HG03139 (cell line): Measurements from ENCODE around the gene CDX1.

ENCODE experiments used
- ATAC-seq: cut with Tn5 transposase; IDR thresholded peaks from one replicate; pipeline ENCODE4 v1.9.1; 2021; ENCODE audit not compliant: unreplicated experiment

The CDX1 gene

GRCh38 chr5:150181766-150182545 is 15.4 kb downstream of the CDX1 start:
- no peak for ATAC-seq

DNA sequence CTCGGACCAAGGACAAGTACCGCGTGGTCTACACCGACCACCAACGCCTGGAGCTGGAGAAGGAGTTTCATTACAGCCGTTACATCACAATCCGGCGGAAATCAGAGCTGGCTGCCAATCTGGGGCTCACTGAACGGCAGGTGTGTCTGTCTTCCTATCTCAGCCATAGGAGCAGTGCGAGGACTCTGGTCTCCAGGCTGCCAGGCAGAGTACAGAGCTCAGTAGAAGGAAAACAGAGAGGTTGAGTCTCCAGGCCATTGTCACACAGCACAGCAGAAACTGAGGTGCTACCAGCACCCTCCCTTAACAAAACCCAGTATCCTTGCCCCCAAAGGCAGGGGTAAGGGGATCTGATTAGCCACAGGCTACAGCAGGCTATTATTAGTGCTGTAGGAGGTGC is 16.2 kb downstream of the CDX1 start:
- ATAC-seq, result no peak

DNA sequence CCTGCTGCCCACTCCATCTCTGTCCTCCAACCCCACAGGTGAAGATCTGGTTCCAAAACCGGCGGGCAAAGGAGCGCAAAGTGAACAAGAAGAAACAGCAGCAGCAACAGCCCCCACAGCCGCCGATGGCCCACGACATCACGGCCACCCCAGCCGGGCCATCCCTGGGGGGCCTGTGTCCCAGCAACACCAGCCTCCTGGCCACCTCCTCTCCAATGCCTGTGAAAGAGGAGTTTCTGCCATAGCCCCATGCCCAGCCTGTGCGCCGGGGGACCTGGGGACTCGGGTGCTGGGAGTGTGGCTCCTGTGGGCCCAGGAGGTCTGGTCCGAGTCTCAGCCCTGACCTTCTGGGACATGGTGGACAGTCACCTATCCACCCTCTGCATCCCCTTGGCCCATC is 16.9 kb downstream of the CDX1 start:
- ATAC-seq, result no peak

GRCh38 chr5:150184006-150184405 is 17.4 kb downstream of the CDX1 start:
- no peak for ATAC-seq

DNA sequence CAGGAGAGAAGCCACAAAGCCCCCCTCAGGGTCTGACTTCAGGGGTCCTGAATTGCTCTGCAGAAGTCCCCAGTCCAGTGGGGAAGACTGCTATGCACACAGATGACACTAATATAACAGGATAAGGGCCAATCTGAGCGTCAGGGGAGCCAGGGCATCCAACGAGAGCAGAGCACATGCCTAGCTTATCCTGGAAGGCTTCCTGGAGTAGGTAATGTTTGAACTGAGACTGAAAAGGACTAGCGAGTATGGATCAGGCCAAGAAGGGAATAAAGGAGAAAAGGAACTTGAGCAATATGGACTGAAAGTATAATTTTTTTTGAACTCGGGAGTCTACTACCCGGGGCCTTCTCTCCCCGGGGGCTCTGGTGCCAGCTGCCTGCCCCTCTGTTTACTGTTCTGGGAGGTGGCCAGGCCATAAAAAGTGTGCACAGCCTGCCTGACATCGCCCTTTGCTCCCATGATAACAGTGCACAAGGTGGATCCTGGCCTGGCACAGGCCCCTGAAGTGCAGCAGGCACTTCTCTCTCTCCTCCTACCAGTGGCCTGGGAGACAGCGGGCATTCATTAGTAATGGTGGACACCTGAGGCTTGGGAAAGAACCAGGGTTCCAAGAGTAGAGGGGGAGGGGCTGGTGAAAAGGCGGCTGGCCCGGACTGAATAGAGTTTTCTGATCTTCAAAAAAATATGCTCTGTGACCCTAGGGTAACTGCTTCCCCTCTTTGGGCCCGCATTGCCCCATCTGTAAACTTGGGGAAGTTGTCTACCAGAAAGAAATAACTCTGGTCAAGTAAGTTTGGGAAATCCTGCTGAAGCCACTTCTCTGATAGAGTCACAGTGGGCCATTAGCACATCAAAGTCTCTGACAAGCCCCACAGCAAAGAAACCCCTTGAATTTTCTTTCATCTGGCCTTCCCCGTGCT is 18.7 kb downstream of the CDX1 start:
- no peak for ATAC-seq

GRCh38 chr5:150186137-150186536 is 19.6 kb downstream of the CDX1 start:
- no peak for ATAC-seq

DNA sequence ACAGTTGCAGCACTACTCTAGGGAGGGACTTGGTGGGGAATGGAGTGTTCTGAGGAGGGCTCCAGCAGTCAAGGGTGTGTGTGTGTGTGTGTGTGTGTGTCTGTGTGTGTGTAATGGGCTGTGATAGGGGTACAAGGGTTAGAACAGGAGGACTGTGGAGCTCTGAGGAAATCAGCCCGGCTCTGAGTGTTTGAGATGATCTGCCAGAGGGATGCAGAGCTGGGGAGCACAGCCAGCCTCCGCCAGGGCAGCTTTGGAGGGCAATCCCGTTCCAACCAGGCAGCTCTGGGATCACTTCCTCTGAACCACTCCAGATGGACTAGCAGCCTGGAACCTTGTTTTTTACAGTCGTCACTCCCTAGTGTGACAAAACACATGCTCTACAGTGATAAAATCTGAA is 20.3 kb downstream of the CDX1 start:
- ATAC-seq, result no peak

GRCh38 chr5:150188146-150188842 is 21.7 kb downstream of the CDX1 start:
- ATAC-seq, result no peak

DNA sequence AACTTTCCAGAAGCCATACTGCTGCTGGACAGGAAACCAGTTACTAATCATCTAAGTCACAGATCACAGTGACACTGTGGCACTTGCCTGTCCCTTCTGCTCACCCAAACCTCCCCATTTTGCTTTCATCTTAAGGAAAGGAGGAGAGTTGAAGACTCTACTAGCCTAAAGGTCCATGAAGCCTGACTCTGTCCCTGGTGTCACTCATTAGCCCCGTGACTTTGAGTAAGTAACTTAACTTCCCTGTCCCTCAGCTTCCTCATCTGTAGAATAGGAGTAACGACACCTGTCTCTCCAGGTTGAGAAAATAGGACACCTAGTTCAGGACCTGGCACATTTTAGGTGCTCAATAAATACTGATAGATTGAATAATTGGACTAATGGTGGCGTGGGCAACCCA is 22.7 kb downstream of the CDX1 start:
- ATAC-seq, result no peak

DNA sequence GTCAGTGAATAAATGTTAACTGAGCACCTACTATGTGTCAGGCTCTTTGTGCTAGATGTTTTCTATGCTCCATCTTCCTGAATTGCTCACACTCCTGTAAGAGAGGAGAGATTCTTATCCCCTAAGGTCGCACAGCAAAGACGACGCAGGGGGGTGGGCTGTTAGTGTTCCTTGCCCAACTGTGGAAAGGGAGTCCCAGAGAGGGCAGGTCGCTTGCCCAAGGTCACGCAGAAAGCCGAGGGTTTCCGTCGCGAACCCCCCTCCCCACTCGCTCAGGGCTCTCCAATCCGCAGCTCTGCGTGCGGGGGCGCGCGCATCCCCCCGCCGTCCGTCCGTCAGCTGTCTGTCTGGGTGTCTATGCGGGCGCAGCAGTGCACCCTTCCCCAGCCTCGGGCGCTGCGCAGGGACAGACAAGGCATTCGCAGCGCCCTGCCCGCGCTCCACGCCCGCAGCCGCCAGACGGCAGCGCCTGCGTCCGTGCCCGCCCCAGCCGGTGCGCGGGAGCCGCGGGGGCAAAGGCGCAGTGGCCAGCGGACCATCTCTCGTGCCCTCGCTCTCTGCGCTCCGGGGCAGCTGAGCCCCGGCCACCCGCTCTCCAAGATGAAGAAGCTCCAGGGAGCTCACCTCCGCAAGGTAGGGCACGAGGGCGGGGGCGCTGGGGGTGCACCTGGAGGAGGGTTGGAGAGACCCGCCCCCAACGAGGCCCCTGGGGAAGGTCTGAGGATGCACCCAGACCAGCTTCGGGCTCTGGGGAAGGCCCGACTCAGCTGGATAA is 23.3 kb downstream of the CDX1 start, which contains the start of gene SLC6A7:
Gene SLC6A7 (plus strand): TSS at position 335 of the 775 bp plus-strand sequence. CDS start 266 bp downstream, at position 601.
- ATAC-seq, result no peak

- no peak for ATAC-seq
Measured at GRCh38 chr5:150190503-150190979, 24.0 kb downstream of the CDX1 start.

DNA sequence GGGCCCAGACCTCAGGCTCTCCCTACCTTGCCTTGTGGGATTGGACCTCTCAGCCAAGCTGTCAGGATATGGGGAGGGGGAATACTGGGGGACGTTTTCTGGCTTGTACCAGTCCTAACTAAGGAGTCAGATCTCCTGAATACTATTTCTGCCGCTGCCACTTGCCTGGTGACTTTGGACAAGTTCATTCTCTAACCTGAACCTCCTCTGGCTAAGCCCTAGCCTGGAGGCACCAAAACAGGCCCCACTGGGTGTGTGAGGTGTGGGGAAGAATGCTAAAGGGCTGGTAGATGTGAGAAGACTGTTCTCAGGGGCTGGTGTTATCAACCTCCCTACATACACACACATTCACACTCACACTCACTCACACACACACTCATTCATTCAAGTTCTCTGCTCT is 24.4 kb downstream of the CDX1 start:
- ATAC-seq, result no peak

GRCh38 chr5:150192462-150192861 is 25.9 kb downstream of the CDX1 start:
- ATAC-seq, result no peak

DNA sequence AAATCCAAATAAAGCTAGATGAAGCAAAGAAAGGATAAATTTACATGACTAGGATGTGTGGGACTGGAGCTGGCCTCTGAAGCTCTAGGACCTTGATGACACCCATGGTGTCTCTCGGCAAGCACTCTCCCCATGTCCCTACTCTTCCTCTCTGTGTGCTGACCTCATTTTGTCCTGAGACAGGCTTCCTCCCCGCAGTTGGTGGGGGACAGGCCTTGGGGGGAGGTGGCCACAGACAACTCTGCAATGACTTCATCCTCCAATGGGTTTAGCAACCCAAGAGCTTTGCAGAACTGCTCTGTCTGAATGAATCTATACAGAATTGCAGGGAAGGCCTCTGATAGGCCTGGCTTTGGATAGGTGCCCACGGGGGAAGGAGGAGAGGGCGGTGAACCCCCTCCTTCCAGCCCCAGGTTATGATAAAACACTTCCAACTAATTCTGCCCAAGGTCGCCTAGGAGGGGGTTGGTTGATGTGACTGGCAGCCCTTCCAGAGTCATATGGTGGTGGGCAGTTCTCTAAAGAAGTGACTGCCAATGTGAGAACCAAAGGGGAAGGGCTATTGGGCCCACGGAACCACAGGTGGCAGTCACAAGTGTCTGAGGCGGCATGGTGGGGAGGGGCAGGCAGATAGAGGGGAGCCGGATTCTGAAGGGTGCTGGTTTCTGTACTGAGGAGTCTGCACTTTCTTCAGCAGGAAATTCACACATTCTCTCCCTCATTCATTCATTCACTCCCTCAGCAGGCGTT is 29.3 kb downstream of the CDX1 start:
- no peak for ATAC-seq

- no peak for ATAC-seq
Measured at GRCh38 chr5:150196514-150196913, 29.9 kb downstream of the CDX1 start.

- no peak for ATAC-seq
Measured at GRCh38 chr5:150196986-150197385, 30.4 kb downstream of the CDX1 start.

DNA sequence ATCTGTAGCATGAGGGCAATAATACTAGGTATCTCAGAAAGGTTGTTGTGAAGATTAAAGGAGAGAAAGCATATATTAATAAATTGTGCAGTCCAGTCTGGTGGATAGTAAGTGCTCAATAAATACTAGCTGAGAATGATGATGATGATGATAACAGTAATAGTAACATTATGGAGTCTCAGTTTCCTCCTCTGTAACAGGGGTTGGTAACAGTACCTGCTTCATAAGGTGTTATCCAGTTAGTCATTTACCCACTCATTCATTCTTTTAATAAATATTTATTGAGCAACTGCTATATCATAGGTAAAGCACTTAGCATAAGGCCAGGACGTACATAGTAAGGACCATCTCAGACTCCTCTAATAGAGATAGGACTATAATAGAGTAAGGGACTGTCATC is 30.9 kb downstream of the CDX1 start:
- ATAC-seq, result no peak

GRCh38 chr5:150202501-150202900 is 35.9 kb downstream of the CDX1 start:
- ATAC-seq, result no peak

GRCh38 chr5:150203832-150204589 is 37.4 kb downstream of the CDX1 start:
- ATAC-seq, result no peak
